Measurements from ENCODE around the gene GET4.

Gene GET4

GRCh38 chr7:876077-876971 is at the start of gene GET4:
Gene GET4 (plus strand): TSS chr7:876554. CDS start chr7:876646, 92 bp downstream.
- peak; percentile 92 for DNase-seq

- DNase-seq: no peak
Observed at GRCh38 chr7:828793-829561, 47.4 kb upstream of the GET4 start.

- no peak for DNase-seq
Observed at GRCh38 chr7:830069-830468, 46.3 kb upstream of the GET4 start.

GRCh38 chr7:831596-832166 is 44.7 kb upstream of the GET4 start:
- peak; percentile 44 for DNase-seq

GRCh38 chr7:832167-832967 is 44.0 kb upstream of the GET4 start, which contains the start of gene SUN1:
Gene SUN1 (plus strand): TSS chr7:832476. CDS start chr7:832525, 49 bp downstream.
- DNase-seq: no peak

- no peak for DNase-seq
Observed at GRCh38 chr7:832968-833424, 43.4 kb upstream of the GET4 start.

- DNase-seq: no peak
Observed at GRCh38 chr7:833601-834258, 42.6 kb upstream of the GET4 start.

GRCh38 chr7:834277-834676 is 42.1 kb upstream of the GET4 start:
- no peak for DNase-seq

GRCh38 chr7:835021-835420 is 41.3 kb upstream of the GET4 start:
- DNase-seq: no peak

- DNase-seq: no peak
Observed at GRCh38 chr7:835485-836401, 40.6 kb upstream of the GET4 start.

GRCh38 chr7:836429-836828 is 39.9 kb upstream of the GET4 start:
- peak; percentile 0 for DNase-seq

- DNase-seq: no peak
Observed at GRCh38 chr7:837001-837400, 39.4 kb upstream of the GET4 start.

GRCh38 chr7:840001-840600 is 36.3 kb upstream of the GET4 start:
- DNase-seq: no peak

- DNase-seq: no peak
Observed at GRCh38 chr7:841943-842342, 34.4 kb upstream of the GET4 start.

- DNase-seq: no peak
Observed at GRCh38 chr7:842431-843031, 33.8 kb upstream of the GET4 start.

GRCh38 chr7:843230-843629 is 33.1 kb upstream of the GET4 start:
- no peak for DNase-seq

GRCh38 chr7:844043-844442 is 32.3 kb upstream of the GET4 start:
- no peak for DNase-seq

GRCh38 chr7:844514-844913 is 31.8 kb upstream of the GET4 start:
- DNase-seq: no peak

- DNase-seq: no peak
Observed at GRCh38 chr7:845091-845490, 31.3 kb upstream of the GET4 start.

- no peak for DNase-seq
Observed at GRCh38 chr7:845731-846130, 30.6 kb upstream of the GET4 start.
